NCI-H510A treated with DMSO at 0.1 percent for 48 hours (cell line): Measurements from ENCODE around the gene TRIP6.
"Not testable (repeated sequence)": the region's sequence is repeated elsewhere in the genome, so short reads cannot be mapped to it uniquely, and the experiment has no call there.

Experiments
- DNase-seq: peaks from one replicate; lab custom pipeline; 2025; lab: John Stamatoyannopoulos, UW

The TRIP6 gene

DNA sequence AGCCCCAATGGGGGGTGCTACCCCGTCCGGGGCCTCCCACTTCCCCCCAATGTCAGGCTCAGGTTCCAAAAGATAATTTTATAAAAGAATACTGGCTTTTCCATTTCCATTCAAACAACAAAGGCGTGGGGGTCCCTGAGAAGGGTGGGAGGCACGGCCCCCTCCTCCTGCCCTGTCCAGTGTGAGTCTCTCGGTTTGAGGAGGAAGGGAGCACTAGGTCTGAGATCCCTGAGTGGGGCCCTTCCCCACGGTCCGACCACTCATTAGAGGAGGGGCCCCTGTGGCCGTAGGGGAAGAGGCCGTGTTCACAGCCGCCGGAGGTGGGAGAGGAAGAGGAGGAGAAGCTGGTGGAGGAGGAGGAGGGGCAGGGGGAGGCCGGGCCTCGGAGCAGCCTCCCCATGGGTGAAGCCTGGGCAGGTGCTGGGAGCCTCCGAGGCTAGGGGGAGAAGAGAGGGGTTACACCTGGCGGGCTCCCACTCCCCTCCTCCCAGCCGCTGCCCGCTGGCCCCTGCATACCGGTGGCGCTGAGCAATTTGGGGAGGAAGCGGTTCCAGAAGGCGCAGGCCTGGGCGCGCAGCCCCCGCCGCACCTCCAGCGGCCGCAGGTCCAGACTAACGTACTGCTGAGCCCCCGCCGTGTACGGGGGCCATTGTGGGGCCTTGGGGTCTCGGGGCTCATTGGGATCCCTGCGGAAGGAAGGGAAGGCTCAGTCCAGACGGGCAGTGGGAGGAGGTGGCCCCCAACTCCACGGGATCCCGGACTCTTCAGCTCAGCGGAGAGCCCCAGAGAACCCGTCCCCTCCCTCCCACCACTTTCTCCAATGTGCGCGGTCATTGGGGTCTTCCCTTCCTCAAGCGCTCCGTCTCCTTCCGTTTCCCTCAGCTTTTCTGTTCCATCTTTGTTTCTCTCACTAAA lies 23.7 kb downstream of the TRIP6 start:
- DNase-seq: no peak

DNA sequence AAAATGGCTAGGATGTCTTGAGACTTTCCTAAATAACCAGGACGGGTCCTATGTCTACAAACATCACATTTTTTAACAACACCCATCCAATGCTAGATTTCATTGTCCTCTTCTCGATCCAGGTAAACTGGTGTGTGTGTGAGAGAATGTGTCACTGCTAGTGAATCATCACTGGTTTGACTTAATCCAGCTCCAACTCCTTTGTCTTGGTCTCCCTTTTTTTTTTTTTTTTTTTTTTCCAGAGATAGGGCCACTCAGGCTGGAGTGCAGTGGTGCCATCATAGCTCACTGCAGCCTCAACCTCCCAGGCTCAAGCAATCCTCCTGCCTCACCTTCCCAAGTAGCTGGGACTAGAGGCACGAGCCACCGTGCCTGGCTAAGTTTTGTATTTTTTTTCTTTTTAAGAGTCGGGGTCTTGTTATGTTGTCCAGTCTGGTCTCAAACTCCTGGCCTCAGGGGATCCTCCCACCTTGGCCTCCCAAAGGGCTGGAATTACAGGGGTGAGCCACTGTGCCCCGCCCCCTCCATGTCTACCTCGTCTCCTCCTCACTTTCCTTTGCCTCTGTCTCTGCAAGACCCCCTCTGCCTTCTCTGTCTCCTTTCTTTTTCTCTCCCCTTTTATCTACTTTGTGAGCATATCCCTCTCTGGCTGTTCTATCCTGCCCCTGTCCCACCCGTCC lies 24.5 kb downstream of the TRIP6 start:
- no peak for DNase-seq

DNA sequence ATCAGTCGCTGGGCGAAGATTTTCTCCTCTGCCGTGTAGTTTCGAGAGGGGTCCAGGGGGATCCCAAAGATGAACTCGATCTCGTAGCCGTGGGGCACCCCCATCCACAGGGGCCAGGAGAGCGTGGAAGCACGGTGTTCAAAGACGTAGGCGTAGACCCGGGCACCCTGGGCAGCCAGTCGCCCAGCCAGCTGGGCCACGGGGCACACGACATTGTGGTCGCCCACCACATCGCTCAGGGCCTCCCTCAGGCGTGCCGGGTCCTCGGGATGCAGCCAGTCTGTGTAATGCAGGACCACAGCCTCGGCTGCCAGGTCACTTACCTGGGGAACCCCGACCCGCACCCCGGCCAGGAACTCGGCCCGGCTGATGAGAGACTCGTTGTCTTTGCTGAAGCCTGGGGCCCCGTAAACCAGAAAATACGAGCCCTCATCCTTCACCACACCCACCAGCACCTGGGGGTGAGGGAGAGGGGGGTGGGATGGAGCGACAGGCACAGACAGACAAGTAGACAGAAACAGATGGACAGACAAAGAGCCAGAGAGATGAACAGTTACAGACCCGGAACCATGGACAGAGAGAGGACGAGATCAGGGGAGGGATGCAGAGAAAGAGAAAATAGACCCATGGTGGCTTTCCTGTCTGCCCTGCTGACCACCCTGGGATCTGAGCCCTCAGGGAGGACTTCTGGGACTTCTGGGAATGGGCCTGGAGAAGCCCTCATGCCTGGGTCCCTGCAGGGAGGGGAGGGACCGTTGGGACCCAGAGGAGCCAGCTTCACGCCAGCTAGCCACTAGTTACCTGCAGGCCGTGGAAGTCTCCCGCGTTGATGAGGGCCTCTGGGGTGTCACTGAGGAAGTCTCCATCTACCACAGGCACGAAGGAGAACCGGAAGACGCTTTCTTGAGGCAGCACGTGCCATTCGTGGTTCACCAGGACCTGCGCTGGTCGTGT lies 25.5 kb downstream of the TRIP6 start:
- DNase-seq: no peak

DNA sequence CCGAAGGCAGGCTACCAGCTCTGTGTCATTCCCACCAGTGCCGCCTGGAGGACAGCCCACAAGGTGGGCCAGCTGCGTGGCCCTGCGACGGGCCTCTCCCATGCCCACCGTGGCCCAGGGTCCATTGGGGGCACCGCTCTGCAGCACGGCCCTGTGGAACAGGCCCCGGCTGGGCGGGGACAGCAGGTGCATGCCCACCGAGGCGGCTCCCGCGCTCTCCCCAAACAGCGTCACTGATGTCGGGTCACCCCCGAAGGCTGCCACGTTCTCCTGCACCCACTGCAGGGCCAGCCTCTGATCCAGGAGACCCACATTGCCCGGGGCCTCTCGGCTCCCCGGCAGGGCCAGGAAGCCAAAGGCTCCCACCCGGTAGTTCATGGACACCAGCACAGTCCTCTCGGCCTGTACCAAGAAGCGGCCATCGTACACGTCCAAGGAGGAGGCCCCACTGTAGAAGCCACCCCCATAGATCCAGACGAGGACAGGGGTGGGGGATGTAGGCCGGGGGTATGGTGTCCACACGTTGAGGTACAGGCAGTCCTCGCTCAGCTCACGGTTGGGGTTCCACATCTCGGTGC lies 26.2 kb downstream of the TRIP6 start:
- no peak for DNase-seq

DNA sequence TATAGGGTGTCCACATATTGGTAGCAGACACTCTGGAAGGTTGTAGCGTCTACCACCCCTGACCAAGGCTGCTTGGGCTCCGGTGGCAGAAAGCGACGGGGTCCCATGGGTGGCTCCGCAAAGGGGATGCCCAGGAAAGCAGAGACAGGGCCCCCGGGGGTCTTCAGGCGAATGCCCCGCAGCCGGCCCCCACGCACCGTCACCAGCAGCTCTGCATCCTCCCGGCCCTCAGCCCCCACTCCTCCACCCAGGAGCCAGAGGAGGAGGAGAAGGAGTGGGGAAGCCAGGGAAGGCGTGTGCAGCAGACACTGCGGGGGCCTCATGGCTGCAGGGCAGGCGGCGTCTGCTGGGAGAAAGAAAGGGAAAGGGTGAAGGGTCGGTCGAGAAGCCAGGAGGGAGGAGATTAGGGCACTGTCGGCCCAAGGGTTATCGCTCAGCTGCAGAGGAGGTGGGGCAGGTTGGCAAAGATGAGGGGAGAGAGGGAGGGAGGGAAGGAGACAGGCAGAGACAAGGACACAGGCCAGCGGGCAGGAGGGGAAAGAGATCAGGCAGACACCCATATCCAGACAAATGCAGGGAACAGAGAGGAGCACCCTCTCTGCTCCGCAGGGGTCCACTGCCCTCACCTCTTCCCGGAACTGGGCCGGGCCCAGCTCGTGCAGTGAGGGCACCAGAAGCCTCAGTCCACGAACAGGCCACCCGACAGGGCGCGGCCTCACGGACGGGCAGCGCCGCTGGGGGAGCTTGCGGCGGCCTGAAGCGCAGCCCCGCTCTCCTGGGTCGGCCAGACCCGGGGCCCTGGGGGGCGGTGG lies 26.9 kb downstream of the TRIP6 start:
- no peak for DNase-seq

DNA sequence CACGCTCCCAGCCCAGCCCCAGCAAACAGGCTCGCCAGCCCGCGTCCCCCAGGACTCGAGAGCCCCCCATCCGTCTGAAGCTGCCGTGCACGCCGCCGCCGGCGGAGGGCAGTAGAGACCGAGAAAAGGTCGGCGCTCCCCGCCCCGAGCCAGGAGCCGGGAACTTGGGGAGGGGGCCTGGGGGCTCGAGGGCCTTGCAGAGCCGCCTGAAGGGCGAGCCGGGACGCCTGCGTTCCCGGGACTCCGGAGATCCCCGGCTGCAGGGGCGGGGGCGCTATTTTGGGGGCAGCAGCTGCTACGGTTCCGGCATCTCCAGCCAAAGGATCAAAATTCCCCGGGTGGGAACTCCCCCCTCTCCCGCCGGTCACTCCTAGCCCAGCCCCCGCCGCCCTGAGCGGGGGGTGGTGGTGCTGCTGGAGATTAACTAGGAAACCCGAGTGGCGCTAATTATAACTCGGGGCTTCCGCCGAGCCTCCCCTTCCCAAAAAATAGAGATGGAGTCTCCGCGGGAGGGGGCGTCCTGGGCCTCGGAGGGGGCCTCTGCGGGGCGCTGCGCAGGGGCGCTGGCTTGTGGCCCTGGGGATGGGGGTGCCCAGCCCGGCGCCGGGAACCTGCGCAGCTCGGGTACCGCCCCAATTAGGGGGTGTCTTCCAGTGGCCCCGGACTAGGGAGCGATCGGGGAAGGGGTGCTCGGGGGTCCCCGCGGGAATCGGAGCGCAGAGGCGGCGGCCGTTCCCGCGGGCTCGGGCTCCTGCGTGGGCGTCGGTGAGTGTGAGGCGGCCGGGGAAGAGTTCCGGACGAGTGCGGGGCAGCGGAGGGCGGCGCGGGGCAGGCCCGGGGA lies 27.9 kb downstream of the TRIP6 start:
- no peak for DNase-seq

DNA sequence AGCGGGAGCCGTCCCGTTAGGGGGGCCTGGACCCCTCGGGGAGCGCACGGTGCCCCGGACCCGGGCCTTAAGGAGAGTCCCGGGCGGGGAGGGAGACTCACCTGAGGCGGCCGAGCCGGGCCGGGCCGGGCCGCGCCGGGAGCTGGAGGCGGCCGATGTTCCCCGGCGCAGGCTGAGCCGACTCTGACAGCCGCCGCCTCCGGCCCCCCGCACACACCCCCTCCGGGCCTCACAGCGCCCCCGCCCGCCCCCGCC lies 28.4 kb downstream of the TRIP6 start, which contains the start of gene ACHE:
Gene ACHE, minus strand, starts transcription at position 188 of the 255 bp plus-strand sequence. CDS start 1,656 bp downstream, outside the sequence.
- DNase-seq: no peak

DNA sequence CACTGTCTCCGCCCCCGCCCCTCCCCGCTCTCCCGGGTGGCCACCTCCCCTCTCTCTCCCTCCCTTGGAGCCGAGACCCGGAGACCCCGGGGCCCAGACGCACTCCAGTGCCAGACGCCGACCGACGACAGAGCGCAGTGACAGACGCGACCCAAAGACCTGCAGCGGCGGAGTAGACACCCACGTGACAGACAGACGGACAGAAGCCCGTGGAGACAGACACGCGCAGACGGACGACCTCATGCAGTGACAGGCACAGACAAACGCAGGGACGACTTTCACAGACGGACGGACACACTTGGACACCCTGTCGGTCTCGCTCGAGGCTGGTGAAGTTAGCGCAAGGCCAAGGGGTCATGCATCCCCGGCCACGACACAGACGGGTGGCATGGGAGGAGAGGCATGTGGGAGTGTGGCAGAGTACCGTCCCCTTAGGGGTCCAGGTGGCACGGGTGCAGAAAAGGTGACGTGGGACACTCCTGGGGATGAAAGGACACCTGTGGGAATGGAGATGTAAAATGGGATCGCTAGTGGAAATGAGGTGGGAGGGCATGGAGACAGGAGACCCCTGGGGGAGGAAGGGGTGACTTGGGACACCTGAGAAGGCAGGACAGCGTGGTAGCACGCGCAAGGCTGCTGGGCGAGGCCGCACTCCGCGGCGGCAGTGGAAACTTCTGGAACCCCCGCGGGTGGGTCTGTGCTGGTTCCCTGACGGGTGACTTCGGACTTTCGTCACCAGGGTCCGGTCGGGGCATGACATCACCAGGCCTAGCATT lies 29.0 kb downstream of the TRIP6 start:
- DNase-seq: no peak

DNA sequence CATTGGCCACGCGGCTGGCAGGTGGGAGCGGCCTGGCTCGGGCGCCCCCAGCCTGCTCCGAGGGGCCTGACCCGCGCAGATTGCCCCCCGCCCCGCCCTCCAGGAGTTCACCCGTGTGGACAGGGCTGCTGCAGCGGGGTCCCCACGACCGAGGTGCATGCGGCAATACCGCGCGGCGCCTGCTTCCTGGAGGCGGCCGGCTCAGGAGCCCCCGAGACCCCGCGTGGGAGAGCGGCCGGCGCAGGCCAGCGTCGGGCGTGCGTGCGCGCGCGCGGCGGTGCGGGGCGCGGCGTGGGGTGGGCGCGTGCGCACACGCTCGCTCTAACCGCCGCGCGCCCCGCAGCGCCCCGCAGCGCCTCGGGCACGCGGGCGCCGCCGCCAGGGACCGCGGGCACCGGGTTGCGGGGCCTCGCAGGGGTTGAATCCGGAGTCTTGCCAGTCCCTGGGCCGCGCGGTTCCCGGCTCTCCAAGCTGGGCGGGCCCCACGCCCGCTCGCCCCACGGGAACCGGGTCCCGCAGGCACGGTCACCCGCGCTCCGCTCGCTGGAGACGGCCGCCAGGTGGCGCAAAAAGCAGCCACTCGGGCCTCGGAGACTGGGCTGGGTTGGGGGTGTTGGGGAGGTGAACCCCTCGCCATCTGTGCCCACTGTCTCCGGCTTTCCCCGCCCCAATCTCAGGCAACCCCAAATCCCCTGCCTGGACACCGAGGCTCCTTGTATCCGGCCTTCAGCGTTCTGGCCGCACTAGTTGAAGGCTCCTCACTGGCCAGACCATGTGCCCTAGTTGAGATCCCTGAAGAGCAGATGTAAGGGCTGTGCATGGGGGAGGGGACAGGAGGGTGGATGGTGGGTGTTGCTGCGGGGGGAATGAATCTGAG lies 29.8 kb downstream of the TRIP6 start:
- DNase-seq: no peak

DNA sequence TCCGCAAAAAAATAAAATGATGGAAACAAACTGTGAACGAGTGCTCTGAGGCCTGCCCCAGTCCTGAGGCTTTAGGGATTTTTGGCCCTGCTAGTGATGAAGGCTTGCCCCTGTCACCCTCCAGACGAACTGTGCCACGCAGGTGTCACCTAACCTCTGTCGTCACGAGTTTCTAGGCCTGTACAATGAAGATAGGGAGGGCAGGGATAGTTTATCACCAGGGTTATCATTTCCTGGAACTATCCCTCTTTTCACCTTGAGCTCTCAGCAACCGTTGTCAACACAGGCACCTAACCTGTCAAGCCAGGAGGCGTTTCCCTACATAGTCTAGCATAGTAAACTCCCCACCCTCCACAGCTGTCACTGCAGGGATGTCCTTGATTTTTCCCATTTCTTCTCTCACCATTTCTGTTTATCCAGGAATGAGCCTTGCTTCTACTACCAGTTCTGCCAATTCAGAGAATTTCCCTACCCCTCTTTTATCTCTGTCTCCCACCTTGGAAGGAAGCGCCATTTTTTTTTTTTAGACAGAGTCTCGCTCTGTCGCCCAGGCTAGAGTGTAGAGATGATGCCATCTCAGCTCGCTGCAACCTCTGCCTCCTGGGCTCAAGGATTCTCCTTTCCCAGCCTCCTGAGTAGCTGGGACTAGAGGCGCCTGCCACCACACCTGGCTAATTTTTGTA lies 30.7 kb downstream of the TRIP6 start:
- DNase-seq: no peak

DNA sequence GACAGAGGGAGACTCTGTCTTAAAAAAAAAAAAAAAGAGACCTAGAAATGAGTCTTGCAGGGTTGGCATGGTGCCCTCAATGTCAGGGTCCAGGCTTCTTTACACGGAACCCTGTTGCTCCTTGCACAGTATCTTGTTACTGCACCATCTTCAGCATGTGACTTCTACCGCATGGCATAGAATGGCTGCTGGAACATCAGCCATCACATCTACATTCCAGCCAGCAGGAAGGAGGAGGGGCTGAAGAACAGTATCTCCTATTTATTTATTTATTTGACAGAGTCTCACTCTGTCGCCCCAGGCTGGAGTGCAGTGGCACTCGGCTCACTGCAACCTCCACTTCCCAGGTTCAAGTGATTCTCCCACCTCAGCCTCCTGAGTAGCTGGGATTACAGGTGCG lies 32.2 kb downstream of the TRIP6 start:
- no peak for DNase-seq

DNA sequence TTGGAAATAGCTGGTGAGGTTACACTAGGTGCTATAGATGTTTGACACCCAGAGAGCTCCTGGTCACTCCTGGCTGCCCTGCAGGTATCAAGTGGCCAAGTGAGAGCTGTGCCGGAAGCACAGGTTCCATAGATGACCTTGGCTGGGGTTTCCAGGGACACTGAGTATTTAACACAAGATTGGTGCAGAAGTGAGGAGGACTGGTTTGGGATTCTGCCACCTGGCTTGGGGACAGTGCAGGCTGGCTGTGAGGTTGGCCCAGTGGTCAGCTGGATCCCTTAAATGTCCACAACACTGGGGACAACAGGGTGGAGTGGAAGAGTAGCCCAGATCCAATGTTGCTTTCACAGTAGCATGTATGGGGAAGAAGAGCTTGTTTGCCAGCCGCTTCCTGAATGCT lies 33.8 kb downstream of the TRIP6 start:
- DNase-seq: no peak

DNA sequence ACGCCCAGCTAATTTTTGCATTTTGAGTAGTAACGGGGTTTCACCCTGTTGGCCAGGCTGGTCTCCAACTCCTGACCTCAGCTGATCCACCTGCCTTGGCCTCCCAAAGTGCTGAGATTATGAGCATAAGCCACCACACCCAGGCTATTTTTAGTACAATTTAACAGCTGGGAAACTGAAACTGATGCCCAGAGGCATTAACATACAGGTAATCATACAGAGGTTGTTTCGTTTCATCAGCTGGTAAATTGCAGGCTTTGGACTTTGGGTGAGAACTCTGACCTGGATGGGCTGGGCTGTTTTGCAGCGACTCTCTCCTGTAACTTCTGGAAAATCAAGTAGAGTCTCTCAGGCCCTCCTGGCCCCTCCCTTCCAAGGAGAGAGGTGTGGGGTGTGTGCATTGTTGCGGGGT lies 34.7 kb downstream of the TRIP6 start:
- DNase-seq: no peak

DNA sequence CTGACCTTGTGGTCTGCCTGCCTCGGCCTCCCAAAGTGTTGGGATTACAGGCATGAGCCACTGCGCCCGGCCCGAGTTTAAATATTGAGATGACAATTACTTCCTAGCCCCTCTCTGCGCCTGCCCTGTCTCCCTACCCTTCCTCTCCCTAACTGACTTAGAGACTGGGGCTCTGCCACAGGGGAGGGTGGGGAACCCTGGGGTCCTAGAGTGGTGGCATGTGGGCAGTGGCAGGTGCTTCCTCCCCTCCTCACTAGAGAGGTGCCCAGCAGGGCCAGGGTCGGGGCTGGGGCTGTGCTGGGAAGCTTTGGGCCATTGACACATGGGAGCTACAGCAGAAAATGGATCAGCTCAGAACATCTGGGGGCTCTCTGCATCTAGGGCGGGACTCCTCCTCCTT lies 35.5 kb downstream of the TRIP6 start:
- DNase-seq: no peak

DNA sequence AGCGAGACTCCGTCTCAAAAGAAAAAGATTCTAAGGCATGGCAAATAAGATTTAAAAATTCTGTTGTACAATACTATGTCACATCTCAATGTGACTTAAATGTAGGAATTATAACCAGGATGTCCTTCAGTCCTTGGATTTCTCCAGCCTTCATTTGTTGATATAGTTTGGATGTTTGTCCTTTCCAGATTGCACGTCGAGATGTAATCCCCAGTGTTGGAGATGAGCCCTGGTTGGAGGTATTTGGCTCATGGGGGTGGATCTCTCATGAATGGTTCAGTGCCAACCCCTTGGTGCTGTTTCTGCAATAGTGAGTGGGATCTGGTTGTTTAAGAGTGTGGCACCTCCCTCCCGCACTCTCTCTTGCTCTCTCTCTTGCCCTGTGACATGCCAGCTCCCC lies 41.3 kb downstream of the TRIP6 start:
- no peak for DNase-seq

DNA sequence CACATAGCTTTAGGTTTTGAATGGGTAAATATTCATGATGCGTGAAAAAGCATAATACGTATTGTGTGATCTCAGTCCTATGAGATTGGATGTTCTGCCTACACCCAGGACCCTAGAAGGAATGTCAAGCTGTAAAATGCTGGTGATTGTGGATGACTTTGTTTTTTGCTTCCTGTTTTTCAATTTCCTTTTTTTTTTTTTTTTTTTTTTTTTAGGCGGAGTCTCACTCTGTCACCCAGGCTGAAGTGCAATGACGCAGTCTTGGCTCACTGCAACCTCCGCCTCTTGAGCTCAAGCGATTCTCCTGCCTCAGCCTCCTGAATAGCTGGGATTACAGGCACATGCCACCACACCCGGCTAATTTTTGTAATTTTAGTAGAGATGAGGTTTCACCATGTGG lies 43.3 kb downstream of the TRIP6 start:
- DNase-seq: not testable (repeated sequence)

DNA sequence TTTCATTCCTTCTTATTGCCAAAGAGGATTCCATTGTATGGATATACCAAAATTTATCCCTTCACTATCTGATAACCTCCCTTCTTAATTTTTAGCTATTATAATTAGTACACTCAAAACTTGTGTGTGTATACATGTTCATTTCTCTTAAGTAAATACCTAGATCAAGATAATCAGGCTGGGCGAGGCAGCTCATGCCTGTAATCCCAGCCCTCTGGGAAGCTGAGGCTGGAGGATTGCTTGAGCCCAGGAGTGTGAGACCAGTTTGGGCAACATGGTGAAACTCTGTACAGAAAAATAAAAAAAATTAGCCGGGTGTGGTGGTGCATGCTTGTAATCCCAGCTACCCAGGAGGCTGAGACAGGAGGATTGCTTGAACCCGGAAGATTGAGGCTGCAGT lies 44.3 kb downstream of the TRIP6 start:
- DNase-seq: no peak
